ENCODE measurements around the gene RARS1.

DNA sequence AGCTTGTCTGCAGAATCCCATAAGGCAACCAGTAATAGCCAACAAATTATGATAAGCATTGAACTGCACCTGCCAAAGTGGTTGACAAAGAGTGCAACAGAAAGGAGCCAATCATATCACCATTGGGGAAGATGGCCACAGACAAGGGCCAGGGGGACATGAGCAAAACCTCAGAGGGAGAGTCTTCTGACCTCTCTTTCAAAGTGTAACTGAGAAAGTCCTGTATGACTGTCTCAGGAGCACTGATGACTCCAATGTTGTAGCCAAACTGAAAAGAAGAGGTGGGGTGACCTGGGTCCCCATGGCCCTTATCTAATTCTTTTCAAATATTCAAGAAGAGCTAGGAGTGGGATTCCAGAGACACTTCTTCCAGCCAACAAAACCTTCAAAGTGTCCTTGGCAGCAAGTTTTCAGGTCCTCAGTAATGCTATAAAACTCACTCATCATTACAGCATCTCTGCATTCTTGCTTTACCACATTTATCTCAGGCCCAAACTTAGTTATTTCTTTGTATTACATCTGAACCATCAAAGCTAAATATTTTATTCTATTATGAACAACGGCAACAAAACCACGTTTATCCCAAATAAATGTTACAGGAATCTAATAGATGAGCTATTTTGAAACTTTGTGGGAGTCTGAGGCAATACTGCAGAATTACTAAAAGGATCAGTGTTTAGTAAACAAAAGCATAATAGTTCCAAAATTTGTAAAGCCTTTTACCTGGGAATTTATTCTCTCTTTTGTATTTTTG lies 67.3 kb downstream of the RARS1 start:
- TF ChIP-seq CTCF (conservative IDR thresholded peaks at IDR 0.05; ENCODE audit: low read depth, low read length): no peak
- TF ChIP-seq EZH2 (IDR thresholded peaks at IDR 0.05; ENCODE audit: borderline replicate concordance, low read depth, low read length, poor library complexity, severe bottlenecking): no peak
